ENCODE results near the gene HYOU1.
"Not testable (repeated sequence)": the region's sequence is repeated elsewhere in the genome, so short reads cannot be mapped to it uniquely, and the experiment has no call there.

Gene HYOU1

DNA sequence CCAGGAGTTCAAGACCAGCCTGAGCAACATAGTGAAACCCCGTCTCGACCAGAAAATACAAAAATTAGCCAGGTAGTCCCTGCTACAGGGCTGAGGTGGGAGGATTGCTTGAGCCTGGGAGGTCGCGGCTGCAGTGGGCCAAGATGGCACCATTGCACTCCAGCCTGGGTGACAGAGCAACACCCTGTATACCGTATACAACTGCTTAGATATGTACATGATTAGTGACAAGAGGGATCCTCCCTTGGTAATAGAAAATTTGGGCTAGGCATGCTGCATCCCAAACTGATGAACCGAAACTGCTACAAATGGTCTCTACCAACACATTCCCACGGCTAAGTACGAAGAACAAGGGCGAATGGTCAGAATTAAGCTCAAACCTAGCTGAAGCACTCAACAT, 14.1 kb downstream of the HYOU1 start:
- no peak for DNase-seq

DNA sequence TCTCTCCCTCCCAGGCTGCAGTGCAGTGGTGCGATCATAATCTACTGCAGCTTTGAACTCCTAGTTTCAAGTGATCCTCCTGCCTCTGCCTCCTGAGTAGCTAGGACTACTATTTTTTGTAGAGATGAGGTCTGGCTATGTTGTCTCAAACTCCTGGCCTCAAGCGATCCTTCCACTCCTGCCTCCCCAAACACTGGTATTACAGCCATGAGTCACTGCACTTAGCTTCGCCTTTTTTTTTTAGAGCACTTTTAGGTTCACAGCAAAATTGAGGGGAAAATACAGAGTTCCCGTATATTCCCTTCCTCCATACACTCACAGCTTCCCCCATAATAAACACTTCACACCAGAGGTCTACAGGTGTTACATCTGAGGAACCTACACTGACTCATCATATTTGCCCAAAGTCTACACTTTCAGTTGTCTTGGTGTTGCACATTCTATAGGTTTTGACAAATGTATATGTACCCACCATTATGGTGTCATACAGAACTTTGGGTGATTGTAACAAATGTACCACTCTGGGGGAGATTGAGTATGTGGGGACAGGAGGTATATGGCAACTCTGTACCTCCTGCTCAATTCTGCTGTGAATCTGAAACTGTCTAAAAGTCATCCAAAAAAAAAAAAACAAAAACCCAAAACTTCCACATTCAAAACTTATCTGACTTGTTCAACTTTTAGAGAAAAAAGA, 15.0 kb downstream of the HYOU1 start:
- DNase-seq: no peak

DNA sequence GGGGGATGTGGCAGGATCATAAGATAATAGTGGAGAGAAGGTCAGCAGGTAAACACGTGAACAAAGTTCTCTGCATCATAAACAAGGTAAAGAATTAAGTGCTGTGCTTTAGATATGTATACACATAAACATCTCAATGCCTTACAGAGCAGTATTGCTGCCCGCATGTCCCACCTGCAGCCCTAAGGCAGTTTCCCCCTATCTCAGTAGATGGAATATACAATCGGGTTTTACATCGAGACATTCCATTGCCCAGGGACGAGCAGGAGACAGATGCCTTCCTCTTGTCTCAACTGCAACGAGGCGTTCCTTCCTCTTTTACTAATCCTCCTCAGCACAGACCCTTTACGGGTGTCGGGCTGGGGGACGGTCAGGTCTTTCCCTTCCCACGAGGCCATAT, 17.5 kb downstream of the HYOU1 start:
- DNase-seq: not testable (repeated sequence)

DNA sequence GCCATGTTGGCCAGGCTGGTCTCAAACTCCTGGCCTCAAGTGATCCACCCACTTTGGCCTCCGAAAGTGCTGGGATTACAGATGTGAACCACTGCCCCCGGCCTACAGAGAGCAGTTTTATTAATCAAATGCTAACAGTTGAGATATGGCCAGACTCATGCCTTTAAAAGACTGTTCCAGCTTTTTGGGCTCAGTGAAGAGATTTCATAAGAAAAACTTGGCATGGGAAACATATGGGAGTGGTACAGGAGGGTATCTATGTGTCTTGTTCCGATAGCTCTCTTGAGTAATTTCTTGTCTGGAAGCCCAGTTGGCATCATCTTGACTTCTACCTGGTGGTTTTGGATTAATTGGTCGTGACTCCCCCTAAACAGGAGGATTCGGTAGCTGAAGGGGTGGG, 18.1 kb downstream of the HYOU1 start:
- no peak for DNase-seq

DNA sequence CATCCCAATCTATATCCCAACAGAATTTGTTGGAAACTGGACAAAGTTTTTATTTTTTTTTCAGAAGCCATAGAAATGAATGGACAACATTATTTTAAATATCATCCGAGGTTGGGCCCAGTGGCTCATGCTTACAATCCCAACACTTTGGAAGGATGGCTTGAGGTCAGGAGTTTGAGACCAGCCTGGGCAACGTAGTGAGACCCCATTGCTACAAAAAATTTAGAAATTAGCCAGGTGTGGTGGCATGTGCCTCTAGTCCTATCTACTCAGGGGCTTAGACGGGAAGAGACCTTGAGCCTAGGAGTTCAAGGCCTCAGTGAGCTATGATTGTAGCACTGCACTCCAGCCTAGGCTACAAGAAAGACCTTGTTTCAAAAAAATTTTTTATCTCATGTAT, 22.2 kb downstream of the HYOU1 start:
- DNase-seq: no peak

DNA sequence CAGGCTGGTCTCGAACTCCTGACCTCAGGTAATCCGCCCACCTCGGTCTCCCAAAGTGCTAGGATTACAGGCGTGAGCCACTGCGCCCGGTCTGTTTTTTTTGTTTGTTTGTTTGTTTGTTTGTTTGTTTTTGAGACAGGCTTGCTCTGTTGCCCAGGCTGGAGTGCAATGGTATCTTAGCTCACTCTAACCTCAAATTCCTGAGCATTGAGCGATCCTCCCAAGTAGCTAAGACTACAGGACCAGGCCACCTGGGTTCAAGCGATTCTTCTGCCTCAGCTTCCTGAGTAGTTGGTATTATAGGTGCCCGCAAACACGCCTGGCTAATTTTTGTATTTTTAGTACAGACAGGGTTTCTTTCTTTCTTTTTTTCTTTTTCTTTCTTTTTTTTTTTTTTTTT, 23.6 kb downstream of the HYOU1 start:
- not testable (repeated sequence) for DNase-seq

DNA sequence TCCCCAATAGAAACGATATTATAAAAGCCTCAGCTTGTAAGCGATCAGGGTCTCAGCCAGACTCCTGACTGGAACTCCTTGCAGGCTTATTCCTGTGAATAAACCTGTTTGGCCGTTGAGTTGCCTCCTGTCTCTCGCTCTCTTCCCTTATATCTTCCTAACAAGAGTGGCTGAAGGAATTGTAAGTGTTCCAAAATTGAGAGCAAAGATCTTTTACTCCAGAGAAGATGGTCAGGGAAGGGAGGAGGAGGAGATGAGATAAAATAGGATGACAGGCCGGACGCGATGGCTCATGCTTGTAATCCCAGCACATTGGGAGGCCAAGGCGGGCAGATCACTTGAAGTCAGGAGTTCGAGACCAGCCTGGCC, 25.1 kb downstream of the HYOU1 start:
- no peak for DNase-seq

DNA sequence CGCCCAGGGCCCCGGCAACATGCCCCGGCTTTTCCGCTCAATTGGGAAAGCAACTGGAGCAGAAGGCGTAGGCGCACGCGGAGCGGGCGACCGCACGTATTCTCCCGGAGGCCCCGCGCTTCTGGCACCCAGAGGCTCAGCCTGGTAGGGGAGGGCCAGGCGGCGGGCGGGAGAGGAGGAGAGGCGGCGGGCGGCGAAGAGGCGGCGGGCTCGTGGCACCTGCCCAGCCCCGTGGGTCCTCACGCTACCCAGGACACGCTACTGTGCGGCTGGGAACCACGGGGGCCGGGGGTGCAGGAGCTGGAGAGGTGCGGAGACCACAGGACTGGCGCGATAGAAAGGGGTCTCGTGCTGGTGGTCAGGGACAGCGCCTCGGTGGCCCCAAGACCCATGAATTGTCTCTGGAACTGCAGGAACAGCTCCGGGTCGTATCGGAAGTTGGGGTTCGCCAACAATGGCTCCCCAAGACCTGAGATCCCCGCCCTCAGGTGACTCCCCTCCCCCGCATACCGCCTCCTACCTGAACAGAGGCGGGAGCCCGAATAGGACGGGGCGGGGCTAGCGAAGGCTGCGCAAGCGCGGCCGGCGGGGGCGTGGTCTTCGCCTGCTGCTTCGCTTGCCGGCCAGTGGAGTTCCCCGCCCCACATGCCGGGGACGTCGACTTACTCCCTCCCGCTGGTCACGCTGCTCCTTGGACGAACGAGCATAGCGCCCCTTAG, 26.5 kb downstream of the HYOU1 start, which contains the start of gene SLC37A4:
SLC37A4 (minus strand) TSS at position 549 of the 719 bp plus-strand sequence.
- peak; percentile 54 for DNase-seq

DNA sequence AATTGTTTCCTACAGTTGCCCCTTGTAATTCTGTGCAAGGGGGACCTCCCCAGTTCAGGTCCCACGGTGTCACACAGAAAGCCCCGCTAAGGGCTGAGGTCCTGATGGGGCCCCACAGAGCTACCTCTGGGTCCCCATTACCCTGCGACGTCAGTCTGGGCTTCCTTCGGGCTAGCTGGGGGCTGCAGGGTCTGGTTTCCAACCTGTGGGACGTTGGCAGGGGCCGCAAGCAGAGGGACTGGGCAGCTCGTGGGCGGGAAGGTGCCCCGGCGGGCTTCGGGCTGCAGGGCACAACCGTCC, 27.0 kb downstream of the HYOU1 start:
- DNase-seq: no peak

DNA sequence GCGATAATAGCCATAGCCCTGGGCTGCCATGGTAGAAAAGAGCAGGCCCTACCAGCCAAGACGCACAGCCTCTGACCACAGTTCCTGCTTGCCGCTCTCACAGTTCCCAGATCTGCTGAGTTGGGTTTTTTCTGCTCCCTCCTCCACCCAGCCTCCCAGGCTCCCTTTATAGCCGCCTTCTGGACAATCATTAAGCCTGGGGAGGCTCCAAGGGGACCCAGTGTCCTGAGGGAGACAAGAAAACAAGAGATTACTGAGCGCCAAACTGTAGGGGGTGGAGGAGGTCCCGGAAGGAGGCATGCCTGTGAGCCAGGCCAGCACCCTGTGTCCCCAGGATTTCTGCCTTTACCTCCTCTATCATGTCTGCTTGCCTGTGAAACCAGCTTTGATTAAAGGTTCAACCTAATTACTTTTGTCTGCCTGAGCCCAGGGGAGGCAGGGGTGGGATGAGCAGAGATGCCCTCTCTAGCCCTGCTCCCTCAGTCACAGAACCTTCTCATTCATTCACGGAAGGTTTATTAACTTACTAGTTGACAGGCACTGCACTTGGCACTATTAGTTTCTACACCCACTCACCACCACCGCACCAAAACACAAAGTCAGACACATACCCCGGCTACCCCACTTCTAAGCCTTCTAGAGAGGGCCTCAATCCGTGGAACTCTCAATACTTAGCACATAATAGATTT, 27.5 kb downstream of the HYOU1 start:
- DNase-seq: no peak

DNA sequence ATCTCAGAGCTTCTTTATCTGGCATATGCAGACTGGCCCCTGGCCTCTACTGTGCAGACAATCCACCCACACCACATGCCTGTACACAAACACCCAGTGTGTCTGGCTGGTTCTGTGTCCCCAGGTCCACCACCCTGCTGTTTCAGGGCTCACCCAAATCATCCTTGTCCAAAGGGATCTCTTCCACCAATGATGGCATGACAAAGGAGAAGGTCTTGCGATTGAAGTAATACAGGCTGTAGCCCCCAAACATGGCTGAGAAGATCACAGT, 28.0 kb downstream of the HYOU1 start:
- no peak for DNase-seq

DNA sequence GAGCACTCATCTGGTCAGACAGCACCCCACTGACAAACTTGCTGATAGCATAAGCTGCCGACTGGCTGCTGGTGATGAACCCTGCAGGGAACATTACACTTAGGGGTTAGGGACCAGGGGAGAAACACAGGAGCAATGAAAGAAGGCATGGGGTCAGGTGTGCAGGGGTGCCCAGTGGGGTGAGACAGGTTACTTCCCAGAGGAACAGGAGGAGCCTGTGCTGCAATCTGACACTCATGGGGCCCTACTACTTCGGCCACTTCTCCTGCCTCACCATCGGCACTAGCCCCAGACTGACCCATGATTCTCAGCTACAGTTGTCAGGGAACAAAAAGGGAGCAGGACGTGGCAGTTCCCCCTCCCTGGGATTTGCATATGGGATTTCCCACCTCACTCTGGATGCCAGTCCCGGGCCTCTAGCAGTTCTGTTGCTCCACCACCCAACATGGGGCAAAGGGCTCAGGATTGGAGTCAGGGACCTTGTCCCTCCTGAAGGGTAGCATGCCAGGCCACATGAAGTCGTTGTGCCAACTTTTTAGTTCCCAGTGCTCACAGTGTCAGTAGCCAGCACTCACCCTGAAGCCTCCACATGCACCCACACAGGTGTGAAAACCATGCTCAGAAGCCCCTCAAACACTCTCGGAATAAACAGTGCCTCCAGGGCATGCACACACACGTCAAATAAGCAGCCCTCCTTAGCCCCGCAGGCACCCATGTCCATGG, 28.5 kb downstream of the HYOU1 start:
- DNase-seq: no peak

DNA sequence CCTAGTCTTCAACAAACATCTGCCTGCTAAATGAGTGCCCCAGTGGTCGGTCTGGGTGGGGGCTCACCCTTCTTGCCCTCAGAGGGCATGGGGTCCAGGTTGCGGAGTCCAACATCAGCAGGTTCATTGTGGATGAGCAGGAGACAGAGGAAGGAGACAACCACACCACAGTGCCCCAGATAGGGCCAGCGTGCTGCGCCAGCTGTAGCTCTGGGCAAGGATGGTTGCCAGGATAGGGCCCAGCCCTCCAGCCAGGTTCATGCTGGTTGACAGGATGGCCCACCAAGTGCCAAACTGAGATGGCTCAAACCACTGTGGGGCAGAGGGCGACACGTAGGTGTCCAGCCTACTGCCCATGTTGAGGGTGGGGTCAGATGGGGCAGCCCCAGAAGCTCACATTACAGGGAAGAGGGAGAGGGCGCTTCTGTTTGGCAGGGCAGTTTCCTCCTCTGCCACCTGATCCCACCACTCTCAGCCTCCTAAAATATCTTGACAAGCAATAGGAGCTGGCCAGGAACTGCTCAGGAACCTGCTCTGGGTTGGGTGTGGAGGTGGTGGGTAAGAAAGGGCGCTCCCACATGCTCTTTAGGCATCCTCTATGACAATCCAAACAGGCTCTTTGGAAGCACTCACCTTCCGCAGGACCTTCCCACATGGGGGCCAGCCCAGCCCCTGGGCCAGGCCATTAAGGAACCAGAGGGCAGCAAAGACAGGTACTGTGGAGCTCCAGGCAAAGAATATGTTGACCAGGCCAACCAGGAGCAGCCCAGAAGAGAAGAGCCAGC, 29.3 kb downstream of the HYOU1 start:
- no peak for DNase-seq

DNA sequence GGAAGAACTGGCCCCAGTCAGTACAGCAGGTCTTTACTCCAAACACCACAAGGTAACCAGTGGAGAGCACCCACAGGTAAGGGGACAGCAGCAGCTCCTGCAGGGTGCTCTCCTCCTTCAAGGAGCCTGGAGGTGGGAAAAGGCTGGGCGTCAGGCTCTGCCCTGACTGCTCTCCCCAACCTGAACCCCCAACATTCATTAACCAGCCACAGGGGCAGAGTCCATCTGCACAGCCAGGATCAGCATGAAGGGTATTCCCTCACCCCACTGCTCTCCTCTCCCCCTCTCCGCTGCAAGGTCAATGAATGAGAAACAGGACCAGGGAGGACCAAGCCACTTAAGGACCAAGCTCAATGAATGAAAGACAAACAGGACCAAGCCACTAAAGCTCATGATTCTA, 30.0 kb downstream of the HYOU1 start:
- DNase-seq: no peak

DNA sequence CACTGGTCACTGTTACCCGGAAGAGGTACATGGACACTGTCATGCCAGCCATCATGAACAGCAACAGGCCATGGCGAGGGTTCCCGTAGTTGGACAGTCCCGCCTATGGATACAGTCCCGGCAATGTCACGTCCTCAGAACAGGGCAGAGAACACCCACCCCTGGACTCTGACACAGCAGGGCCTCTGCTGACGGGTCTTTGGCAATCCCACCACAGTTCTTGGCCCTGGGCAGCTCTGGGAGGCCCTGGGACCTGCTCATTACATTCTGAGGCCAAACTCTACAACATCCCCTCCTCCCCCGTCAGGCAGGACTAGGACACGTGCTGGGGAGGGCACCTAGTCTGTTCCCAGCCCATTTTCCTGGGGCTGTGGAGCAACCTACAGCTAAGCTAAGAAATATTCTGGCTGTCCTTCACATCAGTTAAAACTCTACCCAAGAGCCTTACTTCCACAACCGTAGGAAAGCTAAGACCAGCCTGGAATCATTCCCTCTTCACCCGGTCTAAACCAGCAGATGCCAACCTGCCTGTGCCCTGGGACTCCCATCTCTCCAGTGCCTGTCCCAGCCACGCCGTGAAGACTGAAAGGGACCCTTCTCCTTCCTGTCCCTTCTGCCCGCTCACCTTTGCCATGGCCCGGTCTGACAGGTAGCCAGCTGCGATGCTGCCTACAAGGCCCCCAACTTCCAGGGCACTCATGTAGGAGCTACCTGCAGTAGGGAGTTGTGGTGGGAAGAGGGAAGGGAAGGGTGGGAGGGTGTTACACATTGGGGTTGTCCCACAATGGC, 30.8 kb downstream of the HYOU1 start:
- no peak for DNase-seq

DNA sequence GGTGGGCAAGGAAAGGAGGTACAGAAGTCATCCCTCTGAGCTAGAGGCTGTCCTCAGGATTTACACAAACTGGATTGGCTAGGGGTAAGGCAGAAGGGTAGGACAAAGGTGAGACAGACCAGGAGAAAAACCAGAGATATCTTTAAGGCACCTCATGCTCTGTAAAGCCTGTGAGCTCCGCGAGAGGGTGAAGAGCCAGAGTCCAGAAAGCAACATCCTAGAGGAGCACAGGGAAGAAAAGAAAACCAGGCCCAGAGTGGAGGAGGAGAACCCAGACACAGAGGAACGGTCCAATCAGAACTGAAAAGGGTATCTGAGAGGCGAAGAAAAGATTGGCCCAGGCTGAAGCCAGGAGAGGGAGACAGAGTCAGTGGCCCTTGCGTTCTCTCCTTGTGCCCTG, 31.5 kb downstream of the HYOU1 start:
- DNase-seq: no peak

DNA sequence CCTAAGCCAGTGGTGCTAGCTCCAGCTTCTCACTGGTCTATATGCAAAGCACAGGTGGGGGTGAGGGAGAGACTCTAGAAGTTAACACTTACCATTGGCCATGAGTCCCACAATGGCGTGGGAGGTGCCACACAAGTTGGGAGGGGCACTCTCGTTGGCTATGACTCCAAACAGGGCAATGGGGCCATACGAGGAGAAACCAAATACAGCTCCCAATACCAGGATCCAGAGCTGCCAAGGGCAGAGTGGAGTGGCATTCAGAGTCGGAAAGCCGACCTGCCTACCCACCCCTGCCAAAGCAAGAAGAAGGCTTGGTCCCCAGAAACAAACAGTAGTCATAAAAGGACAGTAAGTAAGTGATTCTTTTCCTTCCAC, 31.9 kb downstream of the HYOU1 start:
- DNase-seq: no peak

DNA sequence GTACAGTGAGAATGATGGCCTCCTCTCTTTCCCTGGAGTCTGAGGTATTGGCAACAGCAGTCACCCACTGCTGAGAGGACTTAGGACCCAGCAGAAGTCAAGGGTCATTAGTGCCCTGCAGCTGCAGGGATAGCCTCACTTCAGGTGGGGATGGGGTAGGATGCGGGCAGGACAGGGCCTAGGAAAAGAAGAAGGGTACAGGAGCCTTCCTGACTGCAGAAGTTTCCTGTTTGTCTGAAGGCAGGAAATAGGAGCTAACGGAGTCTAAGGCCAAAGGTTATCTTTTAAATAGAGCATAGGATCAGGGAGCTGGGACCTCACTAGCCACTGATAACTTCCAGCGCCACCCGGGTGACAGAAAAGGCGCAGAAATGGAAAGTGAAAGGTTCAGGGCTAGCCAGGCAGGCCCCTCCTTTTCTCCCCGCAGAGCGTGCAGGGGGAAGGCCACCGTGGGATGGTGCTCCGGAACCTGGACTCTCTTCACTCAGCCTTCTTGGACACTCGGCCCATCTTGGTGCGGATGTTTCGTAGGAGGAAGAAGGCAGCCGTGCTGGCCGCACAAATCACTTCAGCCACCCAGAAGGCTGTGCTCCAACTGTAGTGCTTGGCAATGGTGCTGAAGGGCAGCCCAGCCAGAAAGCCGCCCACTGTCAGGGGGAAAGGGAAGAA, 32.4 kb downstream of the HYOU1 start:
- no peak for DNase-seq

DNA sequence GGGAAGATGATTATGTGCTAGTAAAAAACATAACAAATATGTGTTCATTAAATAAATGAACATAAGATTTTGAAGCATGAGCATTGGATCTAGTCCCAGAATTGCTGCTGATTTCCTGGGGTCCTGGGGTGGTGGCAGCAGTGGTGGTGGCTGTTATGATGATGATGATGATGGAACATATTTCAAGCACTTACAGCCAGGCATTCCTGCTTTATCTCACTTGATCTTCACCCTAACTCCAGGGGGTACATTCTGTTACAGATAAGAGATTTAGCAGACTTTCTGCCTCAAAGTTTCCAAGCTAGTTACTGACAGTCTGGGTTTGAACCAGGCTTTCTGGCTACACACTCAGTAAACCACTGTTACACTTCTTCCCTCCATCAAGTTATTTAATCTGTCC, 33.3 kb downstream of the HYOU1 start:
- no peak for DNase-seq

DNA sequence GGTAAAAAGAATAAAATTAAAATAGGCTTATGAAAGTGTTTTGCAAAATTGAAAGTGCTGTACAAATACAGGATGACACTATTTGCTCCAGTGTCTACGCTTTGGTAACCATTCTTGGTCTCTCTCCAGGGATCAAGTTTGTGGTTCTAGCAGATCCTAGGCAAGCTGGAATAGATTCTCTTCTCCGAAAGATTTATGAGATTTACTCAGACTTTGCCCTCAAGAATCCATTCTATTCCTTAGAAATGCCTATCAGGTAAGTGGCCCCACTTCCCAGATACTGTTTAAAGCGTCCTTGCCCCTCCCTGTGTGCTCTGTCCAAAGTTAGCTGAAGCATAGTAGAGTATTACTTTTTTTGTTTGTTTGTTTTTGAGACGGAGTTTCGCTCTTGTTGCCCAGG, 35.4 kb downstream of the HYOU1 start:
- no peak for DNase-seq

DNA sequence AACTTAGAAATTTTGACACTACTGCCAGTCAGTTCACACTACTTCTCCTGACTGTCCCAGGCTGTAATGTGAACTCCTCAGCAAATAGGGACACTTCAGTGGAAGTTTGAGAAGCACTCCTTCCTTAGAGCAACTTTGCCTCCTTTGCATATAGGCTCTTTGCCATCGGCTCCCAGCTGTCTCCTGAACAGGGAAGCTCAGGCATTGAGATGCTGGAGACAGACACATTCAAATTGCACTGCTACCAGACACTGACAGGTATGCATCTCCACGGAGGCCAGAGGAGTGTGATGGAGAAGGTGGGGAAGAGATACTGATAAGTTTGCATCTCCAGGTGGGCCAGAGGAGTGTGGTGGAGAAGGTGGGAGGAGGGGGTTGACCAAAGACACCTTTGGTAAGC, 37.0 kb downstream of the HYOU1 start:
- DNase-seq: no peak
